Pancreas (tissue), 10 donors: ENCODE measurements around the gene CIB1. TPM values are rescaled to one million over a fixed set of nuclear protein-coding genes. Genes with fewer than 3 reads are reported as not detected.

Experiments
- ATAC-seq, 4 donors: fragments of 200-7000 bp; cut with Tn5 transposase; one replicate each; pipeline versions ENCODE4 v1.8.0 to v1.9.1; 2020; ENCODE audit warnings: mild to moderate bottlenecking in 4 of 4, moderate library complexity in 4 of 4
- DNase-seq, 6 donors: peaks; one replicate each; pipeline ENCODE4 v3.0.0-alpha.2; 2020
- FAIRE-seq: peaks from 2 replicates; lab custom pipeline; 2012; peaks lifted over from hg19 to GRCh38; lab: Jason Lieb, UNC
- H3K27ac ChIP-seq, 4 donors: fragments of 200-600 bp; sonication (generic); 1 replicate in 3 of 4; 2 replicates in 1 of 4; pipeline versions ENCODE4 v1.5.0 to v1.8.0; 2020
- H3K27me3 ChIP-seq, 4 donors: fragments of 200-600 bp; one replicate each; pipeline ENCODE4 v1.8.0; 2021
- H3K36me3 ChIP-seq, 3 donors: fragments of 200-600 bp; sonication (generic) in 1 of 3; one replicate each; pipeline versions ENCODE4 v1.5.0 to v1.8.0; 2020 to 2021
- H3K4me1 ChIP-seq, 3 donors: fragments of 200-600 bp; one replicate each; pipeline ENCODE4 v1.8.0; 2021
- H3K4me3 ChIP-seq, 4 donors: fragments of 200-600 bp; sonication (generic) in 2 of 4; one replicate each; pipeline versions ENCODE4 v1.5.0 to v1.8.0; 2020 to 2021
- H3K9me3 ChIP-seq, 4 donors: fragments of 200-600 bp; one replicate each; pipeline ENCODE4 v1.8.0; 2021
- WGBS, 2 donors: extraction: QIAGEN DNeasy Blood & Tissue Kit; methylation state at CpG; one replicate each; pipeline ENCODE4 v1.1.7; 2013; 5-methylcytosine and 5-hydroxymethylcytosine counted together
- intact Hi-C, 3 donors: fragments of 100-400 bp; cut with DNase I; formaldehyde crosslinking; loops; one replicate each; pipeline versions ENCODE4 v1.11.1 to v1.14.2; 2022
- polyA plus RNA-seq, 2 donors: library from polyadenylated mRNA; stranded (reverse); fragments of 200-250 nt; gene quantifications; one replicate each; pipeline ENCODE4 v1.2.3, GENCODE V29; 2013
- total RNA-seq, 6 donors: library from RNA; stranded (reverse); fragmentation: NEBNext Ultra II Directional in 4 of 6; extraction: Animal tissue kit (Norgen Biotek cat#: 25700) in 4 of 6; gene quantifications; one replicate each; pipeline versions ENCODE4 v1.2.1 to v1.2.4, GENCODE V29; 2021 to 2023
- TF ChIP-seq, protein P1 (sequence below), 4 donors: fragments of 200-600 bp; sonication (generic) in 3 of 4; IDR thresholded peaks; one replicate each; pipeline versions ENCODE4 v1.5.0 to v1.8.0; 2021; ENCODE audit warnings: antibody characterized with exemption in 4 of 4
- donor health status: healthy with polysubstance abuse.
- donor health status: DM: no; HTN: no; CAD: no; lungs with moderate emphysema.
- donor health status: DM: no; HTN: no; CAD: no.
- donor health status: control.
- donor health status: control.
- donor health status: Bipolar disorder and iron deficiency.
- donor health status: DM: yes; HTN: yes; CAD: no.
- donor health status: DM: no; HTN: no; CAD: no.
- donor health status: DM: no; HTN: no; CAD: no.
- donor health status: DM: yes; HTN: yes; CAD: no.

Gene CIB1
- total and polyA plus RNA-seq, 8 donors: 70.4 to 162 (median 82.9) TPM

DNA sequence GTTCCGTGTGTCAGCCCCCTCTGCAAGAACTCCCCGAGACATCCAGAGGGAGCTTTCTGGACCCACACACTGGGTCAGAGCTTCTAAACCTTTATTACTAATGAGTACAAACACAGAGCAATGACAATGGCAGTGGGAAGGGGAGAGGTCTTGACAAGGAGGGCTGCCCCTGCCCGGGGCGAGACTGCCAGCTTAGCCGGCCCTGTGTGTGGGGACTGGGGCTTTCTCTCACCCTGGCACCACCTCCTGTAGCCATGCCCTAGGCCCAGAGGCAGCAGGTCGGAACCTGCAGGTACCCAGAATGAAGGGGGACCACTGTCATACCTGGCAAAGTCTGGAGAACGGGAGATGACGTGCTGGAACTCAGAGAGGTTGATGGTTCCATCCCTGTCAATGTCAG lies 3.1 kb downstream of the CIB1 start:
- H3K4me1 ChIP-seq: peaks cover 38 to 57% (median 47%) of the 10 kb centered on the region in 3 donors
- TF ChIP-seq, protein P1, sequence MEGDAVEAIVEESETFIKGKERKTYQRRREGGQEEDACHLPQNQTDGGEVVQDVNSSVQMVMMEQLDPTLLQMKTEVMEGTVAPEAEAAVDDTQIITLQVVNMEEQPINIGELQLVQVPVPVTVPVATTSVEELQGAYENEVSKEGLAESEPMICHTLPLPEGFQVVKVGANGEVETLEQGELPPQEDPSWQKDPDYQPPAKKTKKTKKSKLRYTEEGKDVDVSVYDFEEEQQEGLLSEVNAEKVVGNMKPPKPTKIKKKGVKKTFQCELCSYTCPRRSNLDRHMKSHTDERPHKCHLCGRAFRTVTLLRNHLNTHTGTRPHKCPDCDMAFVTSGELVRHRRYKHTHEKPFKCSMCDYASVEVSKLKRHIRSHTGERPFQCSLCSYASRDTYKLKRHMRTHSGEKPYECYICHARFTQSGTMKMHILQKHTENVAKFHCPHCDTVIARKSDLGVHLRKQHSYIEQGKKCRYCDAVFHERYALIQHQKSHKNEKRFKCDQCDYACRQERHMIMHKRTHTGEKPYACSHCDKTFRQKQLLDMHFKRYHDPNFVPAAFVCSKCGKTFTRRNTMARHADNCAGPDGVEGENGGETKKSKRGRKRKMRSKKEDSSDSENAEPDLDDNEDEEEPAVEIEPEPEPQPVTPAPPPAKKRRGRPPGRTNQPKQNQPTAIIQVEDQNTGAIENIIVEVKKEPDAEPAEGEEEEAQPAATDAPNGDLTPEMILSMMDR (IDR thresholded peaks at IDR 0.05): no peak
- intact Hi-C loops: no loop called here
- H3K36me3 ChIP-seq: peaks cover 3 to 27% (median 7%) of the 10 kb centered on the region in 3 donors
- H3K9me3 ChIP-seq: no peaks in the 10 kb centered on the region
- DNase-seq: peak in 2 of 6 donors; percentile 31 to 73
- ATAC-seq: no peak
- peak overlapping the region in 2 of 4 donors; percentile 31 to 90 for H3K4me3 ChIP-seq
- FAIRE-seq: no peak
- peak overlapping the region; percentile 78 to 90 (median 85) for H3K27ac ChIP-seq
- H3K27me3 ChIP-seq: no peaks in the 10 kb centered on the region
- WGBS, 2 donors: 32 to 48% methylated on average over 8 of the region's 8 CpGs

DNA sequence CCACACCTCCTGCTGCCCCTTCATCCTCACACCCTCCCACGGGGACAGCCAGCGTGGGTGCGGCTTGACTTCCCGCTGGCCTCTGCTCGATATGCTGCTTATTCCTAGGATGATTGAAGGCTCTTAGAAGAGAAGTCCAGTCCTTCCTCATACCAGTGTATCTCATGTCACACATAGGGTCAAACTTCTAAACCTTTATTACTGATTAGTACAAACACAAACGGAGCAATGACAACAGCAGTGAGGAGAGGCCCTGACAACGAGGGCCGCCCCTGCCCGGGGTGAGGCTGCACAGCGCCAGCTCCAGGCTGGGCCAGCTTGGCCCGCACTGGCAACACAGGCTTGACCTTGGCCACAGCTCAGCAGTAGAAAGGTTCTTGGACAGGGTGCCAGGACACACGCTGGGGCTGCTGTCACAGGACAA lies 3.7 kb downstream of the CIB1 start:
- intact Hi-C loops: no loop called here
- Histone ChIP-seq H3K4me3 (peak overlapping the region in 2 of 4 donors; percentile 31 to 90), H3K27ac (peak overlapping the region; percentile 78 to 90 (median 85)), H3K9me3 (no peaks in the 10 kb centered on the region), H3K4me1 (peaks cover 38 to 57% (median 47%) of the 10 kb centered on the region in 3 donors), H3K27me3 (no peaks in the 10 kb centered on the region), H3K36me3 (peaks cover 3 to 33% (median 11%) of the 10 kb centered on the region in 3 donors)
- TF ChIP-seq, protein P1 (IDR thresholded peaks at IDR 0.05): no peak
- peak; percentile 84 to 95 (median 90) for DNase-seq
- WGBS, 2 donors: 12 to 14% methylated on average over 12 of the region's 12 CpGs
- ATAC-seq: peak; percentile 38 to 53 (median 47)
- no peak for FAIRE-seq

DNA sequence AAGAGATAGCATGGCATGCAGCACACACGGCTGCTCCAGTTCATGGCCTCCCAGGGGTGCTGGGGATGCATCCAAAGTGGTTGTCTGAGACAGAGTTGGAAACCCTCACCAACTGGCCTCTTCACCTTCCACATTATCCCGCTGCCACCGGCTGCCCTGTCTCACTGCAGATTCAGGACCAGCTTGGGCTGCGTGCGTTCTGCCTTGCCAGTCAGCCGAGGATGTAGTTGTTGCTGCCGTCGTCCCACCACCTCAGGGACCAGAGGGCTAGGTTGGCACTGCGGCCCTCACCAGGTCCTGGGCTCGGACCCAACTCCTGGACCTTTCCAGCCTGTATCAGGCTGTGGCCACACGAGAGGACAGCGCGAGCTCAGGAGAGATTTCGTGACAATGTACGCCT lies 4.8 kb downstream of the CIB1 start:
- H3K36me3 ChIP-seq: peaks cover 3 to 44% (median 22%) of the 10 kb centered on the region in 3 donors
- FAIRE-seq (no peak), DNase-seq (peak in 2 of 6 donors; percentile 30 to 72), ATAC-seq (no peak)
- TF ChIP-seq, protein P1 (IDR thresholded peaks at IDR 0.05): no peak
- no peaks in the 10 kb centered on the region for H3K9me3 ChIP-seq
- H3K4me1 ChIP-seq: peaks cover 38 to 57% (median 44%) of the 10 kb centered on the region in 3 donors
- H3K27me3 ChIP-seq: no peaks in the 10 kb centered on the region
- WGBS, 2 donors: 48 to 53% methylated on average over 15 of the region's 15 CpGs
- peak overlapping the region; percentile 78 to 90 (median 85) for H3K27ac ChIP-seq
- H3K4me3 ChIP-seq: no peak overlapping the region
- intact Hi-C loops: loop anchor here in 1 of 3 donors (5.0 kb wide), 1 partner anchor 67 kb away; no protein-coding TSS in a partner anchor

DNA sequence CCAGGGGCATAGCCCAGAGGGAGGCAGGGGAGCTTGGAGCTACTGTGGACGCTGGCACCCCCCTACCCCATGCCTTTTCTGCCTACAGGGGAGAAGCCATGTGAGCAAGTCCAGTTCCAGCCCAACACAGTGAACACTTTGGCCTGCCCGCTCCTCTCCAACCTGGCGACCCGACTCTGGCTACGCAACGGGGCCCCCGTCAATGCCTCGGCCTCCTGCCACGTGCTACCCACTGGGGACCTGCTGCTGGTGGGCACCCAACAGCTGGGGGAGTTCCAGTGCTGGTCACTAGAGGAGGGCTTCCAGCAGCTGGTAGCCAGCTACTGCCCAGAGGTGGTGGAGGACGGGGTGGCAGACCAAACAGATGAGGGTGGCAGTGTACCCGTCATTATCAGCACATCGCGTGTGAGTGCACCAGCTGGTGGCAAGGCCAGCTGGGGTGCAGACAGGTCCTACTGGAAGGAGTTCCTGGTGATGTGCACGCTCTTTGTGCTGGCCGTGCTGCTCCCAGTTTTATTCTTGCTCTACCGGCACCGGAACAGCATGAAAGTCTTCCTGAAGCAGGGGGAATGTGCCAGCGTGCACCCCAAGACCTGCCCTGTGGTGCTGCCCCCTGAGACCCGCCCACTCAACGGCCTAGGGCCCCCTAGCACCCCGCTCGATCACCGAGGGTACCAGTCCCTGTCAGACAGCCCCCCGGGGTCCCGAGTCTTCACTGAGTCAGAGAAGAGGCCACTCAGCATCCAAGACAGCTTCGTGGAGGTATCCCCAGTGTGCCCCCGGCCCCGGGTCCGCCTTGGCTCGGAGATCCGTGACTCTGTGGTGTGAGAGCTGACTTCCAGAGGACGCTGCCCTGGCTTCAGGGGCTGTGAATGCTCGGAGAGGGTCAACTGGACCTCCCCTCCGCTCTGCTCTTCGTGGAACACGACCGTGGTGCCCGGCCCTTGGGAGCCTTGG lies 5.6 kb downstream of the CIB1 start:
- H3K4me3 ChIP-seq: peak overlapping the region in 1 of 4 donors; percentile 9
- WGBS, 2 donors: 43 to 45% methylated on average over 38 of the region's 38 CpGs
- peak overlapping the region; percentile 78 to 90 (median 85) for H3K27ac ChIP-seq
- FAIRE-seq (no peak), DNase-seq (peak; percentile 84 to 95 (median 90)), ATAC-seq (peak; percentile 52 to 75 (median 68))
- intact Hi-C loops: loop anchor here in 1 of 3 donors (5.0 kb wide), 1 partner anchor 66 kb away; no protein-coding TSS in a partner anchor
- peaks cover 38 to 57% (median 44%) of the 10 kb centered on the region in 3 donors for H3K4me1 ChIP-seq
- TF ChIP-seq, protein P1 (IDR thresholded peaks at IDR 0.05): no peak
- no peaks in the 10 kb centered on the region for H3K27me3 ChIP-seq
- peaks cover 3 to 53% (median 24%) of the 10 kb centered on the region in 3 donors for H3K36me3 ChIP-seq
- H3K9me3 ChIP-seq: no peaks in the 10 kb centered on the region
